Tibial nerve (tissue), 4 donors: ENCODE measurements around the gene PEX26. TPM values are rescaled to one million over a fixed set of nuclear protein-coding genes. Genes with fewer than 3 reads are reported as not detected.
"Not testable (repeated sequence)": the region's sequence is repeated elsewhere in the genome, so short reads cannot be mapped to it uniquely, and the experiment has no call there.

Source experiments
- DNase-seq, 2 donors: peaks; one replicate each; pipeline ENCODE4 v3.0.0-alpha.2; 2019; ENCODE audit warnings: low spot score in 2 of 2
- H3K27ac ChIP-seq, 4 donors: fragments of 200-600 bp; sonication (generic) in 3 of 4; one replicate each; pipeline ENCODE4 v1.5.1; 2017 to 2019; ENCODE audit warnings: mild to moderate bottlenecking in 1 of 4
- H3K27me3 ChIP-seq, 2 donors: fragments of 200-600 bp; sonication (generic) in 1 of 2; one replicate each; pipeline versions ENCODE4 v1.5.1 to v1.6.0; 2017 to 2019
- H3K36me3 ChIP-seq, 3 donors: fragments of 200-600 bp; sonication (generic); one replicate each; pipeline ENCODE4 v1.5.1; 2018 to 2019
- H3K4me1 ChIP-seq, 4 donors: fragments of 200-600 bp; sonication (generic) in 3 of 4; one replicate each; pipeline ENCODE4 v1.5.1; 2017 to 2019
- H3K4me3 ChIP-seq, 4 donors: fragments of 200-600 bp; sonication (generic) in 3 of 4; one replicate each; pipeline ENCODE4 v1.5.1; 2017 to 2019; ENCODE audit warnings: mild to moderate bottlenecking in 1 of 4, moderate library complexity in 1 of 4
- H3K9me3 ChIP-seq, 4 donors: fragments of 200-600 bp; sonication (generic) in 3 of 4; one replicate each; pipeline ENCODE4 v1.5.1; 2017 to 2019
- EP300 ChIP-seq, 2 donors: sonication (generic); formaldehyde crosslinking; IDR thresholded peaks; one replicate each; pipeline ENCODE4 v1.6.1; 2017; ENCODE audit warnings: antibody characterized with exemption in 2 of 2, mild to moderate bottlenecking in 1 of 2
- POLR2A ChIP-seq, 2 donors: fragments of 450-650 bp; IDR thresholded peaks; one replicate each; pipeline ENCODE4 v1.6.1; 2017; ENCODE audit warnings: antibody characterized with exemption in 2 of 2, mild to moderate bottlenecking in 2 of 2, moderate library complexity in 2 of 2
- WGBS, 2 donors: methylation state at CpG; one replicate each; pipeline ENCODE4 v1.1.5; 2018; 5-methylcytosine and 5-hydroxymethylcytosine counted together
- total RNA-seq, 4 donors: library from RNA; depleted of rRNA; stranded (reverse); fragments of >200 nt; gene quantifications; one replicate each; pipeline ENCODE4 v1.1.0, GENCODE V29; 2016
- TF ChIP-seq, protein P1 (sequence below), 5 experiments: fragments of 200-600 bp in 3 of 5; fragments of 450-650 bp in 2 of 5; sonication (generic) in 3 of 5; IDR thresholded peaks; one replicate each; pipeline ENCODE4 v1.5.1; 2016 to 2019; ENCODE audit warnings: antibody characterized with exemption in 5 of 5, mild to moderate bottlenecking in 3 of 5, moderate library complexity in 2 of 5

PEX26 gene
- total RNA-seq, 4 donors from 2014 or later = 15.3 to 36.3 (median 29.4) TPM

DNA sequence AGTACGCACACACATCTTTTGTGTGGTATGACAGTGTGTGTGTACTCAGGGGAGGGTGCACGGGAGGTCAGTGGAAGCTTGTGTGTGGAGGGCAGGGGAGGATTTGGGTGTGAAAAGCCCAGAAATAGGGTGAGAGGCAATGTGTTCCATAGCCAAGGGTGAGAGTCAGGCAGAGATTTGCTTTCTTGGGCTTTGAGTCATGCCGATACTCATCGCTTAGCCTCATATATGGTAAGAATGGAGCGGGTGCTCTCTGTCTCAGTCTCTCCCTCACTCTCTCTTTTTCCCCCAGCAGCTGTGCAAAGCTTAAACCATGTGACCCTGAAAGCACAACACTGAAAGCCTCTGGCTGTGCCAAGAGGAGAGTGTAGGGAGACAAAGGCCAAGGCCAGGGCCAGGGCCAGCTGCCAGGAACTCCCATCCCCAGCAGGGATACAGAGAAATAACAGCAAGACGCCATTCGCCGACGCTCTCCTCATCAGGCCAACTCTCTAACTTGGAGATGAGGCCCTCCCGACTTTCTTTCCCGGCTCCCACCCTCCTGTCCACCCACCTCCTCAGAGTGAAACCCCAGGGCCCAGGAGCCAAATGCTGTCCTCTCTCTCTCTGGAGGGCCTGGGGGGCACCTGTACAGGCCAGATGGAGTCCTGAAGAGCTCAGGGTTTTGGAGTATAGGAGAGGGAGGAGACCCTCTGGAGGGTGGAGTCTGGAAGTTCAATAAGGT, 33.1 kb upstream of the PEX26 start:
- H3K4me1 ChIP-seq = peaks cover 0 to 25% (median 15%) of the 10 kb centered on the region in 4 donors
- H3K27ac ChIP-seq = peak overlapping the region; percentile 35 to 83 (median 74)
- no peaks in the 10 kb centered on the region for H3K27me3 ChIP-seq
- DNase-seq = peak; percentile 44 to 47
- H3K4me3 ChIP-seq = no peak overlapping the region
- WGBS, 2 donors = 14 to 15% methylated on average over 11 of the region's 11 CpGs
- peak; percentile 24 to 72 for TF ChIP-seq EP300 (IDR thresholded peaks at IDR 0.05)
- TF ChIP-seq, protein P1, sequence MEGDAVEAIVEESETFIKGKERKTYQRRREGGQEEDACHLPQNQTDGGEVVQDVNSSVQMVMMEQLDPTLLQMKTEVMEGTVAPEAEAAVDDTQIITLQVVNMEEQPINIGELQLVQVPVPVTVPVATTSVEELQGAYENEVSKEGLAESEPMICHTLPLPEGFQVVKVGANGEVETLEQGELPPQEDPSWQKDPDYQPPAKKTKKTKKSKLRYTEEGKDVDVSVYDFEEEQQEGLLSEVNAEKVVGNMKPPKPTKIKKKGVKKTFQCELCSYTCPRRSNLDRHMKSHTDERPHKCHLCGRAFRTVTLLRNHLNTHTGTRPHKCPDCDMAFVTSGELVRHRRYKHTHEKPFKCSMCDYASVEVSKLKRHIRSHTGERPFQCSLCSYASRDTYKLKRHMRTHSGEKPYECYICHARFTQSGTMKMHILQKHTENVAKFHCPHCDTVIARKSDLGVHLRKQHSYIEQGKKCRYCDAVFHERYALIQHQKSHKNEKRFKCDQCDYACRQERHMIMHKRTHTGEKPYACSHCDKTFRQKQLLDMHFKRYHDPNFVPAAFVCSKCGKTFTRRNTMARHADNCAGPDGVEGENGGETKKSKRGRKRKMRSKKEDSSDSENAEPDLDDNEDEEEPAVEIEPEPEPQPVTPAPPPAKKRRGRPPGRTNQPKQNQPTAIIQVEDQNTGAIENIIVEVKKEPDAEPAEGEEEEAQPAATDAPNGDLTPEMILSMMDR (IDR thresholded peaks at IDR 0.05) = no peak
- TF ChIP-seq POLR2A (IDR thresholded peaks at IDR 0.05) = no peak
- H3K9me3 ChIP-seq = no peaks in the 10 kb centered on the region
- no peaks in the 10 kb centered on the region for H3K36me3 ChIP-seq

DNA sequence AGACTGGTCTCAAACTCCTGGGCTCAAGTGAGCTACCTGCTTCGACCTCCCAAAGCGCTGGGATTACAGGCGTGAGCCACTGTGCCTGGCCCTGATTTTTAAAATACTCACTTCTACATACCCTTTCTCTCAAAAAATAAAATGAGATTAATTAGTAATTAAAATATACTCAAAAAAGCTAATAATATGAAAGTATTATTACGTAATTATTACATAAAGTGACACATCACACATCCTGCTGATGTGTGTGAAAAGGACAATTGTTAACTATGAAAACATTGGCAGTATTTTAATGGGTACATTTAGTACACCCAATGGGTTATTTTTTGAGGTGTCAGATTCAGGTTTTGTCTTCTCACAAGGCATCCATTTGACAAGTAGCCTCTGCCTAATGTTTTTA, 32.0 kb upstream of the PEX26 start:
- Histone ChIP-seq H3K27ac (peak overlapping the region in 2 of 4 donors; percentile 82 to 83), H3K4me3 (no peak overlapping the region), H3K9me3 (no peaks in the 10 kb centered on the region), H3K36me3 (no peaks in the 10 kb centered on the region), H3K27me3 (no peaks in the 10 kb centered on the region), H3K4me1 (peaks cover 0 to 25% (median 15%) of the 10 kb centered on the region in 4 donors)
- no peak for DNase-seq
- WGBS, 2 donors = 95 to 97% methylated on average over 4 of the region's 4 CpGs
- no peak for TF ChIP-seq EP300 (IDR thresholded peaks at IDR 0.05)
- TF ChIP-seq POLR2A (IDR thresholded peaks at IDR 0.05) = no peak
- TF ChIP-seq, protein P1 (IDR thresholded peaks at IDR 0.05) = no peak

DNA sequence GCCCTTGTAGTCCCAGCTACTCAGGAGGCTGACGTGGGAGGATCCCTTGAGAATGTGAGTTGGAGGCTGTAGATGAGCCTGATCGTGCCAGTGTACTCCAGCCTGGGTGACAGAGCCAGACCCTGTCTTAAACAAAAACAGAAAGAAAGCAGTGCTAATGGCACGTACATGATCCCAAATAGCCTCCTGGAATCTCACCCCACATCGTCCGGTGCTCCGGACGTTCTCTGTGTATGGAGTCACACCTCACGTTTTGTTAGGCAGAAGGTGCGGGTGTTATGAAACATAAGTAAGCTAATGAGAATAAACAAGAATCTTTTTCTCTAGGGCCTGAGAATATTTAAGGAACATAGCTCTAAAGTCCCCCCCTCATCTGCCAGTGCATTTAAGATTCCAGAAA, 29.7 kb upstream of the PEX26 start:
- 64 to 69% methylated on average over 9 of the region's 9 CpGs for WGBS, 2 donors
- peak overlapping the region in 3 of 4 donors; percentile 36 to 76 (median 52) for H3K27ac ChIP-seq
- H3K27me3 ChIP-seq = no peaks in the 10 kb centered on the region
- no peak for TF ChIP-seq POLR2A (IDR thresholded peaks at IDR 0.05)
- TF ChIP-seq EP300 (IDR thresholded peaks at IDR 0.05) = no peak
- TF ChIP-seq, protein P1 (IDR thresholded peaks at IDR 0.05) = no peak
- no peaks in the 10 kb centered on the region for H3K36me3 ChIP-seq
- peaks cover 0 to 25% (median 15%) of the 10 kb centered on the region in 4 donors for H3K4me1 ChIP-seq
- no peak for DNase-seq
- H3K9me3 ChIP-seq = no peaks in the 10 kb centered on the region
- H3K4me3 ChIP-seq = peak overlapping the region in 1 of 4 donors; percentile 29

DNA sequence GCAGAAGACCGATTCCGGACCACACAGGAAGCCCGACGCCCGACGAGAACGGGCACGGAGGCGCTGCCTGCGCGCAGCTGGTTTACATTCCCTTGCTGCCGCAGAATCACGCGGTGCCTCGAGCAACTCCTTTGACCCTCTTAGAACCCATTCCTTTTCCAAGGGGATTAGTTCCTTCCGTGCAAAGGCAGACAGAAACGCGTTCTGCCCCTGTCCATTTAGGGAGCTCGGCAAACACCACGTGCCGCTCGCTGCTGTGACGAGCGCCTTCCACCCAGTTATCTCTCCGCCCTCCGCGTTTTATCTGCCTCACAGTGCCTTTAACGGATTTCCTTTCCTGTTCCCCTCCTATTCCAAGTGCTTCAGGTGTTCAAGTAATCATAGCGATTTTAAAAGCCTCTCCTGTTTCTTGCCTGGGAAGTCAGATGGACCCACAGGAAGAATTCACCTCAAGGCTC, 29.3 kb upstream of the PEX26 start:
- Histone ChIP-seq H3K36me3 (no peaks in the 10 kb centered on the region), H3K4me1 (peaks cover 0 to 21% (median 15%) of the 10 kb centered on the region in 4 donors), H3K9me3 (no peaks in the 10 kb centered on the region), H3K27ac (peak overlapping the region in 3 of 4 donors; percentile 36 to 76 (median 52)), H3K27me3 (no peaks in the 10 kb centered on the region), H3K4me3 (peak overlapping the region in 1 of 4 donors; percentile 29)
- no peak for DNase-seq
- WGBS, 2 donors = 66 to 72% methylated on average over 28 to 29 of the region's 29 CpGs
- no peak for TF ChIP-seq POLR2A (IDR thresholded peaks at IDR 0.05)
- TF ChIP-seq EP300 (IDR thresholded peaks at IDR 0.05) = peak in 1 of 2 donors; percentile 23
- TF ChIP-seq, protein P1 (IDR thresholded peaks at IDR 0.05) = no peak

DNA sequence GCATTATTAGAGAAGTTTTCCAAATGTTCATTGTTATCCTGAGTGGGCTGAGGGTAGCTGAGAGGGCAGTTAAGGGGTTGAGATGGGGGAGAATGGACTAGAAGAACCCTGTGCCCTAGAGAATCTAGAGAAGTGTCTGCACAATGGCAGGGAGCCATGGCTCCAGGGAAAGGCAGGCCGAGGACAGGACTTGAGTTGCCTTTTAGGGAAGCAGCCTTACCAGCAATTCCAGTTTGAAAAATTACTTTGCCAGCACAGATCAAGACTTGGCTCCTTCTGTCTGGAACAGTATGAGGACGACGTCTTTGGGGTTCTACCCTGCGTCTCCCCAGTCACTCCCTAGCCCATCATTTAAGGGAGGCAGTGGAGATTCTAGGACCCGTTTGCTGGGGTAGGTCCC, 27.7 kb upstream of the PEX26 start:
- no peak for DNase-seq
- no peak overlapping the region for H3K4me3 ChIP-seq
- 77 to 85% methylated on average over 5 of the region's 5 CpGs for WGBS, 2 donors
- H3K36me3 ChIP-seq = no peaks in the 10 kb centered on the region
- H3K27me3 ChIP-seq = no peaks in the 10 kb centered on the region
- H3K9me3 ChIP-seq = no peaks in the 10 kb centered on the region
- H3K4me1 ChIP-seq = peaks cover 0 to 7% (median 4%) of the 10 kb centered on the region in 4 donors
- TF ChIP-seq POLR2A (IDR thresholded peaks at IDR 0.05) = no peak
- H3K27ac ChIP-seq = no peak overlapping the region

DNA sequence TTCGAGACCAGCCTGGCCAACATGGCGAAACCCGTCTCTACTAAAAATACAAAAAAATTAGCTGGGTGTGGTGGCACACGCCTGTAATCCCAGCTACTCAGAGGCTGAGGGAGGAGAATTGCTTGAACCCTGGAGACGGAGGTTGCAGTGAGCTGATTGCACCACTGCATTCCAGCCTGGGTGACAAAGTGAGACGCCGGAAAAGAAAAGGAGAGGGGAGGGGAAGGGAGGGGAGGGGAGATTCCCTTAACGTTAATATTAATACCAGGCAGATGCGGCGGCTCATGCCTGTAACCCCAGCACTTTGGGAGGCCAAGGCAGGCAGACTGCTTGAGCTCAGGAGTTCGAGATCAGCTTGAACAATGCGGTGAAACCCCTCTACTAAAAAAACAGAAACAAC, 26.7 kb upstream of the PEX26 start:
- DNase-seq, H3K9me3 ChIP-seq, H3K4me3 ChIP-seq, H3K27me3 ChIP-seq, H3K4me1 ChIP-seq, H3K27ac ChIP-seq, H3K36me3 ChIP-seq: not testable (repeated sequence)
- WGBS, 2 donors = 74 to 76% methylated on average over 12 of the region's 12 CpGs

DNA sequence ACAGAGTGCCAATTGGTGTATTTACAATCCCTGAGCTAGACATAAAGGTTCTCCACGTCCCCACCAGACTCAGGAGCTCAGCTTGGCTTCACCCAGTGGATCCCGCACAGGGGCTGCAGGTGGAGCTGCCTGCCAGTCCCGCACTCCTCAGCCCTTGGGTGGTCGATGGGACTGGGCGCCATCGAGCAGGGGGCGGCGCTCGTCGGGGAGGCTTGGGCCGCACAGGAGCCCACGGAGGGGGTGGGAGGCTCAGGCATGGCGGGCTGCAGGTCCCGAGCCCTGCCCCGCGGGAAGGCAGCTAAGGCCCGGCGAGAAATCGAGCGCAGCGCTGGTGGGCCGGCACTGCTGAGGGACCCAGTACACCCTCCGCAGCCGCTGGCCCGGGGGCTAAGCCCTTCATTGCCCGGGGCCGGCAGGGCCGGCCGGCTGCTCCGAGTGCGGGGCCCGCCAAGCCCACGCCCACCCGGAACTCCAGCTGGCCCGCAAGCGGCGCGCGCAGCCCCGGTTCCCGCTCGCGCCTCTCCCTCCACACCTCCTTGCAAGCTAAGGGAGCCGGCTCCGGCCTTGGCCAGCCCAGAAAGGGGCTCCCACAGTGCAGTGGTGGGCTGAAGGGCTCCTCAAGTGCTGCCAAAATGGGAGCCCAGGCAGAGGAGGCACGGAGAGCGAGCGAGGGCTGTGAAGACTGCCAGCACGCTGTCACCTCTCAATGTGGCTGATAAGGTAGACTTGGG, 24.4 kb upstream of the PEX26 start:
- H3K4me3 ChIP-seq, H3K9me3 ChIP-seq, DNase-seq, H3K27me3 ChIP-seq, H3K27ac ChIP-seq, H3K36me3 ChIP-seq: not testable (repeated sequence)
- 93 to 98% methylated on average over 13 to 30 of the region's 49 CpGs for WGBS, 2 donors
- H3K4me1 ChIP-seq = peaks cover 0 to 28% (median 23%) of the 10 kb centered on the region in 4 donors
